H1 (cell line): ENCODE results near the gene HS3ST5. TPM values are rescaled to one million over a fixed set of nuclear protein-coding genes. Genes with fewer than 3 reads are reported as not detected.

Experiments used
- CEBPB ChIP-seq: IDR thresholded peaks from 2 replicates; pipeline ENCODE4 v1.6.1; 2012; ENCODE audit warnings: low read depth, low read length
- GABPA ChIP-seq: IDR thresholded peaks from 2 replicates; pipeline ENCODE4 v1.6.1; 2011; ENCODE audit warnings: mild to moderate bottlenecking, low read length, moderate library complexity, borderline replicate concordance; ENCODE audit not compliant: insufficient read depth
- NANOG ChIP-seq: IDR thresholded peaks from 2 replicates; pipeline ENCODE4 v1.6.1; 2011; ENCODE audit warnings: low read length, low read depth, mild to moderate bottlenecking, inconsistent platforms; ENCODE audit not compliant: insufficient read depth, poor library complexity, severe bottlenecking
- PHF8 ChIP-seq: fragments of 200-600 bp; sonication (generic); conservative IDR thresholded peaks from 2 replicates; pipeline ENCODE4 v1.7.1; 2012; ENCODE audit warnings: low read depth, mild to moderate bottlenecking, inconsistent platforms, low read length, moderate library complexity
- RFX5 ChIP-seq: IDR thresholded peaks from 2 replicates; pipeline ENCODE4 v1.6.1; 2011; ENCODE audit warnings: low read depth, low read length, improper control_type of control experiment, borderline replicate concordance
- YY1 ChIP-seq: IDR thresholded peaks from 2 replicates; pipeline ENCODE4 v1.6.1; 2011; ENCODE audit warnings: low read depth, mild to moderate bottlenecking, low read length
- polyA plus RNA-seq, 7 experiments: library from polyadenylated mRNA; depleted of rRNA in 3 of 7; stranded (reverse) in 5 of 7; unstranded in 2 of 7; fragments of >200 nt in 5 of 7; fragments of 200-250 nt in 2 of 7; gene quantifications; 1 replicate in 5 of 7; 2 replicates in 1 of 7; 4 replicates in 1 of 7; pipeline versions ENCODE4 v1.2.1 to v1.2.3, GENCODE V29; 2011 to 2013; ENCODE audit warnings: missing spikeins in 2 of 7, mixed read lengths in 2 of 7
- total RNA-seq: library from RNA; stranded (reverse); fragmentation: NEBNext Ultra II Directional; extraction: Animal tissue kit (Norgen Biotek cat#: 25700); gene quantifications from 2 replicates; pipeline ENCODE4 v1.2.1, GENCODE V29; 2021
- TF ChIP-seq, protein P1 (sequence below): fragments of 300-600 bp; sonication (generic); IDR thresholded peaks from 2 replicates; pipeline ENCODE4 v1.7.1; 2012; ENCODE audit warnings: low read length, moderate library complexity, mild to moderate bottlenecking, inconsistent platforms; ENCODE audit not compliant: insufficient replicate concordance
- TF ChIP-seq, protein P2 (sequence below): IDR thresholded peaks from 2 replicates; pipeline ENCODE4 v1.6.1; 2011; ENCODE audit warnings: low read length, improper control_type of control experiment

The HS3ST5 gene
- total and polyA plus RNA-seq, 2 of the 8 experiments (the other 6 are each of a cell fraction or from before 2014, with no cell fraction given): 1.2 to 9.9 TPM

DNA sequence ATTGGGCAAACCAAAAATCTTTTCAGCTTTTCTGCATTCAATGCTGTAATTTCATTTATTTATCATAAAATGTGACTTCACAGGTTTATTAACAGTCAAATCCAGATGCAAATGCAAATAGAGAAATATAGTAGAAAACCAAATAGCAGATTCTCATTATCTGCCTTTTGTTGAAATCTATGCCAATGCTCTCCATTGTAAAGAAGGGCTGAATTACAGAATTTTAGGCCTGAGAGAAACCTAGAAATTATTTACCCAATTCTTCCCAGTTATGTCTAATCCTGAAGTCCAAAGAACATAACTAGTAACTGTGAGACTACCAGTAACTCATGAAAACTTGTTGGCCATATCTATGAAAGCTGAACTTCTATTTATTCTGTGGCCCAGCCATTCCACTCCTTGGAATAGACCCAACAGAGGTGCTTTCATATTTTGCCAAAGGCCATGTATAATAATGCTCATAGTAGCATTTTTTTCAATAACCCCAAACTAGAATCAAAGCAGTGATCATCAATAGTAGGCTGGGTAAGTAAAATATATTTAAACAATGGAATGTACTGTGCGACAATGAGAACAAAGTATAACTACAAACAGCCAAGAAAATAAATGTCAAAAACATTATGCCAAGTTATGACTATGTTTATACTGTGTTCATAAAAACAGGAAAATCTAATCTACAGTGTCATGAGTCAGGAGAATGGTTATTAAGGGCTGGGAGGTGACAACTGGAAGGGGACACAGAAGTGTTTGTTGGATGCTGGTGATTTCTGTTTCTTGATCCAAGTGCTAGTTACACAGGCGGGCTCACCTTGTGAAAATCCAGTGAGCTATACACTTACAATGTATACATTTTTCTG, 183.8 kb downstream of the HS3ST5 start (continued):
- TF ChIP-seq NANOG (no peak), GABPA (no peak), CEBPB (no peak), YY1 (no peak), PHF8 (no peak), RFX5 (no peak)
- TF ChIP-seq, protein P1, sequence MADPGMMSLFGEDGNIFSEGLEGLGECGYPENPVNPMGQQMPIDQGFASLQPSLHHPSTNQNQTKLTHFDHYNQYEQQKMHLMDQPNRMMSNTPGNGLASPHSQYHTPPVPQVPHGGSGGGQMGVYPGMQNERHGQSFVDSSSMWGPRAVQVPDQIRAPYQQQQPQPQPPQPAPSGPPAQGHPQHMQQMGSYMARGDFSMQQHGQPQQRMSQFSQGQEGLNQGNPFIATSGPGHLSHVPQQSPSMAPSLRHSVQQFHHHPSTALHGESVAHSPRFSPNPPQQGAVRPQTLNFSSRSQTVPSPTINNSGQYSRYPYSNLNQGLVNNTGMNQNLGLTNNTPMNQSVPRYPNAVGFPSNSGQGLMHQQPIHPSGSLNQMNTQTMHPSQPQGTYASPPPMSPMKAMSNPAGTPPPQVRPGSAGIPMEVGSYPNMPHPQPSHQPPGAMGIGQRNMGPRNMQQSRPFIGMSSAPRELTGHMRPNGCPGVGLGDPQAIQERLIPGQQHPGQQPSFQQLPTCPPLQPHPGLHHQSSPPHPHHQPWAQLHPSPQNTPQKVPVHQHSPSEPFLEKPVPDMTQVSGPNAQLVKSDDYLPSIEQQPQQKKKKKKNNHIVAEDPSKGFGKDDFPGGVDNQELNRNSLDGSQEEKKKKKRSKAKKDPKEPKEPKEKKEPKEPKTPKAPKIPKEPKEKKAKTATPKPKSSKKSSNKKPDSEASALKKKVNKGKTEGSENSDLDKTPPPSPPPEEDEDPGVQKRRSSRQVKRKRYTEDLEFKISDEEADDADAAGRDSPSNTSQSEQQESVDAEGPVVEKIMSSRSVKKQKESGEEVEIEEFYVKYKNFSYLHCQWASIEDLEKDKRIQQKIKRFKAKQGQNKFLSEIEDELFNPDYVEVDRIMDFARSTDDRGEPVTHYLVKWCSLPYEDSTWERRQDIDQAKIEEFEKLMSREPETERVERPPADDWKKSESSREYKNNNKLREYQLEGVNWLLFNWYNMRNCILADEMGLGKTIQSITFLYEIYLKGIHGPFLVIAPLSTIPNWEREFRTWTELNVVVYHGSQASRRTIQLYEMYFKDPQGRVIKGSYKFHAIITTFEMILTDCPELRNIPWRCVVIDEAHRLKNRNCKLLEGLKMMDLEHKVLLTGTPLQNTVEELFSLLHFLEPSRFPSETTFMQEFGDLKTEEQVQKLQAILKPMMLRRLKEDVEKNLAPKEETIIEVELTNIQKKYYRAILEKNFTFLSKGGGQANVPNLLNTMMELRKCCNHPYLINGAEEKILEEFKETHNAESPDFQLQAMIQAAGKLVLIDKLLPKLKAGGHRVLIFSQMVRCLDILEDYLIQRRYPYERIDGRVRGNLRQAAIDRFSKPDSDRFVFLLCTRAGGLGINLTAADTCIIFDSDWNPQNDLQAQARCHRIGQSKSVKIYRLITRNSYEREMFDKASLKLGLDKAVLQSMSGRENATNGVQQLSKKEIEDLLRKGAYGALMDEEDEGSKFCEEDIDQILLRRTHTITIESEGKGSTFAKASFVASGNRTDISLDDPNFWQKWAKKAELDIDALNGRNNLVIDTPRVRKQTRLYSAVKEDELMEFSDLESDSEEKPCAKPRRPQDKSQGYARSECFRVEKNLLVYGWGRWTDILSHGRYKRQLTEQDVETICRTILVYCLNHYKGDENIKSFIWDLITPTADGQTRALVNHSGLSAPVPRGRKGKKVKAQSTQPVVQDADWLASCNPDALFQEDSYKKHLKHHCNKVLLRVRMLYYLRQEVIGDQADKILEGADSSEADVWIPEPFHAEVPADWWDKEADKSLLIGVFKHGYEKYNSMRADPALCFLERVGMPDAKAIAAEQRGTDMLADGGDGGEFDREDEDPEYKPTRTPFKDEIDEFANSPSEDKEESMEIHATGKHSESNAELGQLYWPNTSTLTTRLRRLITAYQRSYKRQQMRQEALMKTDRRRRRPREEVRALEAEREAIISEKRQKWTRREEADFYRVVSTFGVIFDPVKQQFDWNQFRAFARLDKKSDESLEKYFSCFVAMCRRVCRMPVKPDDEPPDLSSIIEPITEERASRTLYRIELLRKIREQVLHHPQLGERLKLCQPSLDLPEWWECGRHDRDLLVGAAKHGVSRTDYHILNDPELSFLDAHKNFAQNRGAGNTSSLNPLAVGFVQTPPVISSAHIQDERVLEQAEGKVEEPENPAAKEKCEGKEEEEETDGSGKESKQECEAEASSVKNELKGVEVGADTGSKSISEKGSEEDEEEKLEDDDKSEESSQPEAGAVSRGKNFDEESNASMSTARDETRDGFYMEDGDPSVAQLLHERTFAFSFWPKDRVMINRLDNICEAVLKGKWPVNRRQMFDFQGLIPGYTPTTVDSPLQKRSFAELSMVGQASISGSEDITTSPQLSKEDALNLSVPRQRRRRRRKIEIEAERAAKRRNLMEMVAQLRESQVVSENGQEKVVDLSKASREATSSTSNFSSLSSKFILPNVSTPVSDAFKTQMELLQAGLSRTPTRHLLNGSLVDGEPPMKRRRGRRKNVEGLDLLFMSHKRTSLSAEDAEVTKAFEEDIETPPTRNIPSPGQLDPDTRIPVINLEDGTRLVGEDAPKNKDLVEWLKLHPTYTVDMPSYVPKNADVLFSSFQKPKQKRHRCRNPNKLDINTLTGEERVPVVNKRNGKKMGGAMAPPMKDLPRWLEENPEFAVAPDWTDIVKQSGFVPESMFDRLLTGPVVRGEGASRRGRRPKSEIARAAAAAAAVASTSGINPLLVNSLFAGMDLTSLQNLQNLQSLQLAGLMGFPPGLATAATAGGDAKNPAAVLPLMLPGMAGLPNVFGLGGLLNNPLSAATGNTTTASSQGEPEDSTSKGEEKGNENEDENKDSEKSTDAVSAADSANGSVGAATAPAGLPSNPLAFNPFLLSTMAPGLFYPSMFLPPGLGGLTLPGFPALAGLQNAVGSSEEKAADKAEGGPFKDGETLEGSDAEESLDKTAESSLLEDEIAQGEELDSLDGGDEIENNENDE: no peak
- TF ChIP-seq, protein P2, sequence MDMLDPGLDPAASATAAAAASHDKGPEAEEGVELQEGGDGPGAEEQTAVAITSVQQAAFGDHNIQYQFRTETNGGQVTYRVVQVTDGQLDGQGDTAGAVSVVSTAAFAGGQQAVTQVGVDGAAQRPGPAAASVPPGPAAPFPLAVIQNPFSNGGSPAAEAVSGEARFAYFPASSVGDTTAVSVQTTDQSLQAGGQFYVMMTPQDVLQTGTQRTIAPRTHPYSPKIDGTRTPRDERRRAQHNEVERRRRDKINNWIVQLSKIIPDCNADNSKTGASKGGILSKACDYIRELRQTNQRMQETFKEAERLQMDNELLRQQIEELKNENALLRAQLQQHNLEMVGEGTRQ: no peak
